ENCODE results near the gene COL2A1. TPM values are rescaled to one million over a fixed set of nuclear protein-coding genes. Genes with fewer than 3 reads are reported as not detected.

COL2A1 gene
- total RNA-seq, 1 experiment from 2014 or later = 1.4 TPM

- Histone ChIP-seq H3K36me3 (ENCODE audit: control insufficient read depth, insufficient read depth, low read length) (no peaks in the 10 kb centered on the region), H3K4me1 (ENCODE audit: control insufficient read depth, insufficient read depth, low read length) (no peaks in the 10 kb centered on the region), H3K9me3 (ENCODE audit: control insufficient read depth, insufficient read depth, low read depth, low read length) (no peaks in the 10 kb centered on the region), H3K4me3 (ENCODE audit: low read depth in 2 of 2, low read length in 2 of 2) (no peak overlapping the region), H3K27me3 (ENCODE audit: control insufficient read depth, insufficient read depth, low read length) (no peaks in the 10 kb centered on the region), H3K27ac (ENCODE audit: low read length) (no peak overlapping the region)
- ChIA-PET CTCF (no interaction called here), POLR2A (no interaction called here)
- in situ Hi-C loops (cut with HindIII; ENCODE audit: low pct_unique_long_range_greater_than_20kb, low sequenced_read_pairs) (no loop called here), intact Hi-C loops (cut with micrococcal nuclease; ENCODE audit: unreplicated experiment) (no loop called here)
- TF ChIP-seq SIN3A (IDR thresholded peaks at IDR 0.05; ENCODE audit: borderline replicate concordance, insufficient read depth, low read depth, low read length) (no peak), REST (IDR thresholded peaks at IDR 0.05; ENCODE audit: insufficient read depth in 1 of 2, low read depth in 2 of 2, low read length in 1 of 2) (no peak), POLR2AphosphoS5 (IDR thresholded peaks at IDR 0.05; ENCODE audit: low read depth, low read length) (no peak), CTCF (IDR thresholded peaks at IDR 0.05) (no peak), TCF7L2 (IDR thresholded peaks at IDR 0.05; ENCODE audit: low read depth, low read length) (no peak)
- no TSS peak for BruUV-seq (replicated peaks)
- DNase-seq (ENCODE audit: low read depth, low spot score) = no peak
- ATAC-seq = no peak
Measured at GRCh38 chr12:47986291-47986660, 18.0 kb downstream of the COL2A1 start.

- no peak for DNase-seq (ENCODE audit: low read depth, low spot score)
- intact Hi-C loops (cut with micrococcal nuclease; ENCODE audit: unreplicated experiment) (no loop called here), in situ Hi-C loops (cut with HindIII; ENCODE audit: low pct_unique_long_range_greater_than_20kb, low sequenced_read_pairs) (no loop called here)
- Histone ChIP-seq H3K9me3 (ENCODE audit: control insufficient read depth, insufficient read depth, low read depth, low read length) (no peaks in the 10 kb centered on the region), H3K36me3 (ENCODE audit: control insufficient read depth, insufficient read depth, low read length) (no peaks in the 10 kb centered on the region), H3K4me3 (ENCODE audit: low read depth in 2 of 2, low read length in 2 of 2) (no peak overlapping the region), H3K4me1 (ENCODE audit: control insufficient read depth, insufficient read depth, low read length) (no peaks in the 10 kb centered on the region), H3K27me3 (ENCODE audit: control insufficient read depth, insufficient read depth, low read length) (no peaks in the 10 kb centered on the region), H3K27ac (ENCODE audit: low read length) (no peak overlapping the region)
- TF ChIP-seq POLR2AphosphoS5 (IDR thresholded peaks at IDR 0.05; ENCODE audit: low read depth, low read length) (no peak), TCF7L2 (IDR thresholded peaks at IDR 0.05; ENCODE audit: low read depth, low read length) (no peak)
- no peak for ATAC-seq
- POLR2A ChIA-PET = no interaction called here
- no TSS peak for BruUV-seq (replicated peaks)
- CTCF ChIA-PET = no interaction called here
Measured at GRCh38 chr12:47985596-47986290, 18.5 kb downstream of the COL2A1 start.

- in situ Hi-C loops (cut with HindIII; ENCODE audit: low pct_unique_long_range_greater_than_20kb, low sequenced_read_pairs) = no loop called here
- CTCF ChIA-PET = no interaction called here
- BruUV-seq (replicated peaks) = no TSS peak
Measured at GRCh38 chr12:47984331-47984801, 19.9 kb downstream of the COL2A1 start.

More at GRCh38 chr12:47984331-47984801, 19.9 kb downstream of the COL2A1 start:
- no peak for TF ChIP-seq REST (IDR thresholded peaks at IDR 0.05; ENCODE audit: insufficient read depth in 1 of 2, low read depth in 2 of 2, low read length in 1 of 2)
- TF ChIP-seq SIN3A (IDR thresholded peaks at IDR 0.05; ENCODE audit: borderline replicate concordance, insufficient read depth, low read depth, low read length) = no peak
- no peak for TF ChIP-seq TCF7L2 (IDR thresholded peaks at IDR 0.05; ENCODE audit: low read depth, low read length)
- no peak for TF ChIP-seq CTCF (IDR thresholded peaks at IDR 0.05)
- TF ChIP-seq POLR2AphosphoS5 (IDR thresholded peaks at IDR 0.05; ENCODE audit: low read depth, low read length) = no peak
- DNase-seq (ENCODE audit: low read depth, low spot score) (no peak), ATAC-seq (no peak)
- Histone ChIP-seq H3K27me3 (ENCODE audit: control insufficient read depth, insufficient read depth, low read length) (no peaks in the 10 kb centered on the region), H3K9me3 (ENCODE audit: control insufficient read depth, insufficient read depth, low read depth, low read length) (no peaks in the 10 kb centered on the region), H3K27ac (ENCODE audit: low read length) (no peak overlapping the region), H3K4me3 (ENCODE audit: low read depth in 2 of 2, low read length in 2 of 2) (no peak overlapping the region), H3K36me3 (ENCODE audit: control insufficient read depth, insufficient read depth, low read length) (no peaks in the 10 kb centered on the region), H3K4me1 (ENCODE audit: control insufficient read depth, insufficient read depth, low read length) (no peaks in the 10 kb centered on the region)
- intact Hi-C loops (cut with micrococcal nuclease; ENCODE audit: unreplicated experiment) = no loop called here
- POLR2A ChIA-PET = no interaction called here
